H1 (cell line): Measurements from ENCODE around the gene KRT222. TPM values are rescaled to one million over a fixed set of nuclear protein-coding genes. Genes with fewer than 3 reads are reported as not detected.

Source experiments
- CTCF ChIA-PET: fragments of 300-600 bp; sonication (Branson Sonifier 250); formaldehyde crosslinking; loops from one replicate; lab custom pipeline; 2021; ENCODE audit not compliant: partially characterized antibody; lab: Charles Lee
- POLR2A ChIA-PET: fragments of 300-600 bp; sonication (Branson Sonifier 250); formaldehyde crosslinking; loops from one replicate; lab custom pipeline; 2021; ENCODE audit warnings: inconsistent platforms; ENCODE audit not compliant: partially characterized antibody; lab: Charles Lee
- DNase-seq, 2 experiments: peaks; one replicate each; pipeline versions ENCODE4 v3.0.0 to v3.0.0-alpha.2; 2010 to 2022; ENCODE audit warnings: low spot score in 2 of 2, low read depth in 1 of 2, mixed read lengths in 1 of 2
- FAIRE-seq: peaks from 2 replicates; lab custom pipeline; 2011; peaks lifted over from hg19 to GRCh38; lab: Jason Lieb, UNC
- H2AFZ ChIP-seq: 2 replicates; pipeline ENCODE4 v1.8.1; 2012; ENCODE audit warnings: low read length, inconsistent platforms
- H2AK5ac ChIP-seq: 2 replicates; pipeline ENCODE4 v1.6.1; 2013; ENCODE audit warnings: low read depth, low read length
- H2BK120ac ChIP-seq: replicated peaks from 2 replicates; pipeline ENCODE3; 2013; ENCODE audit warnings: low read depth, low read length, inconsistent platforms
- H2BK12ac ChIP-seq: 2 replicates; pipeline ENCODE4 v1.6.1; 2013; ENCODE audit warnings: low read depth, low read length
- H2BK15ac ChIP-seq: 2 replicates; pipeline ENCODE4 v1.6.1; 2013; ENCODE audit warnings: low read length
- H2BK20ac ChIP-seq: 2 replicates; pipeline ENCODE4 v1.6.1; 2013; ENCODE audit warnings: low read length
- H2BK5ac ChIP-seq: 2 replicates; pipeline ENCODE4 v1.6.1; 2013; ENCODE audit warnings: low read depth, low read length
- H3K14ac ChIP-seq: 2 replicates; pipeline ENCODE4 v1.6.1; 2013; ENCODE audit warnings: inconsistent platforms; ENCODE audit not compliant: insufficient read length
- H3K18ac ChIP-seq: 2 replicates; pipeline ENCODE4 v1.6.1; 2013; ENCODE audit warnings: low read length; ENCODE audit errors: extremely low read depth
- H3K23ac ChIP-seq: 2 replicates; pipeline ENCODE4 v1.6.1; 2013; ENCODE audit warnings: inconsistent platforms; ENCODE audit not compliant: insufficient read length
- H3K23me2 ChIP-seq: 2 replicates; pipeline ENCODE4 v1.6.1; 2013; ENCODE audit warnings: low read depth, low read length
- H3K27ac ChIP-seq: 2 replicates; pipeline ENCODE4 v1.6.1; 2011; ENCODE audit warnings: low read depth, low read length, inconsistent platforms
- H3K27me3 ChIP-seq, 4 experiments: replicated peaks in 1 of 4; 1 replicate in 1 of 4; 2 replicates in 3 of 4; pipeline versions ENCODE4 v1.6.1 to v1.8.1; 2011 to 2013; ENCODE audit warnings: low read length in 3 of 4, mild to moderate bottlenecking in 3 of 4, inconsistent platforms in 2 of 4, mixed read lengths in 2 of 4, moderate library complexity in 1 of 4; ENCODE audit not compliant: control insufficient read depth in 3 of 4, insufficient read depth in 3 of 4; ENCODE audit errors: extremely low read depth in 1 of 4
- H3K36me3 ChIP-seq, 4 experiments: 2 replicates each; pipeline versions ENCODE4 v1.6.1 to v1.8.1; 2011 to 2013; ENCODE audit warnings: mild to moderate bottlenecking in 4 of 4, low read length in 3 of 4, moderate library complexity in 2 of 4, control low read depth in 1 of 4, inconsistent platforms in 1 of 4; ENCODE audit not compliant: insufficient read depth in 4 of 4, control insufficient read depth in 2 of 4
- H3K4ac ChIP-seq: replicated peaks from 2 replicates; pipeline ENCODE3; 2013; ENCODE audit warnings: low read length, low read depth, mixed read lengths, inconsistent platforms; ENCODE audit not compliant: insufficient read length
- H3K4me1 ChIP-seq, 4 experiments: replicated peaks in 1 of 4; 1 replicate in 1 of 4; 2 replicates in 3 of 4; pipeline versions ENCODE4 v1.6.1 to v1.8.1; 2011 to 2013; ENCODE audit warnings: low read length in 3 of 4, inconsistent platforms in 2 of 4, mixed read lengths in 1 of 4; ENCODE audit not compliant: insufficient read depth in 4 of 4, control insufficient read depth in 3 of 4
- H3K4me2 ChIP-seq, 2 experiments: 2 replicates each; pipeline versions ENCODE4 v1.6.1 to v1.8.1; 2011 to 2013; ENCODE audit warnings: low read depth in 2 of 2, low read length in 2 of 2, control low read depth in 1 of 2, inconsistent platforms in 1 of 2, mild to moderate bottlenecking in 1 of 2; ENCODE audit not compliant: insufficient read depth in 1 of 2
- H3K4me3 ChIP-seq, 4 experiments: fragments of 200-600, 300-600 bp in 1 of 4; sonication (generic), shearing (Covaris generic), sonication (Bioruptor Twin) in 1 of 4; 2 replicates each; pipeline versions ENCODE4 v1.5.1 to v1.8.1; 2011 to 2016; ENCODE audit warnings: low read length in 4 of 4, low read depth in 3 of 4, control low read depth in 2 of 4, inconsistent platforms in 2 of 4, mild to moderate bottlenecking in 2 of 4, mixed read lengths in 1 of 4, moderate library complexity in 1 of 4; ENCODE audit not compliant: insufficient read depth in 2 of 4; ENCODE audit errors: extremely low read depth in 1 of 4
- H3K56ac ChIP-seq: replicated peaks from 2 replicates; pipeline ENCODE3; 2013; ENCODE audit warnings: low read depth, mild to moderate bottlenecking, mixed read lengths, low read length, inconsistent platforms; ENCODE audit not compliant: insufficient read length
- H3K79me1 ChIP-seq: 2 replicates; pipeline ENCODE4 v1.6.1; 2013; ENCODE audit warnings: low read depth, low read length, control low read depth
- H3K79me2 ChIP-seq, 2 experiments: 2 replicates each; pipeline versions ENCODE4 v1.6.1 to v1.8.1; 2012 to 2013; ENCODE audit warnings: low read length in 2 of 2, mild to moderate bottlenecking in 2 of 2, inconsistent platforms in 1 of 2; ENCODE audit not compliant: insufficient read depth in 2 of 2, control insufficient read depth in 1 of 2
- H3K9ac ChIP-seq, 4 experiments: replicated peaks in 1 of 4; 1 replicate in 1 of 4; 2 replicates in 3 of 4; pipeline versions ENCODE4 v1.6.1 to v1.8.1; 2011 to 2013; ENCODE audit warnings: low read depth in 3 of 4, low read length in 3 of 4, control low read depth in 2 of 4, mild to moderate bottlenecking in 2 of 4, moderate library complexity in 2 of 4, inconsistent platforms in 1 of 4; ENCODE audit errors: extremely low read depth in 1 of 4
- H3K9me3 ChIP-seq, 2 experiments: 2 replicates each; pipeline versions ENCODE4 v1.6.1 to v1.8.1; 2012 to 2013; ENCODE audit warnings: mild to moderate bottlenecking in 2 of 2, moderate library complexity in 2 of 2, control low read depth in 1 of 2, inconsistent platforms in 1 of 2, low read depth in 1 of 2, low read length in 1 of 2, mixed read lengths in 1 of 2; ENCODE audit not compliant: insufficient read depth in 2 of 2
- H4K20me1 ChIP-seq, 2 experiments: replicated peaks in 1 of 2; 2 replicates each; pipeline versions ENCODE3 to v1.8.1; 2011 to 2013; ENCODE audit warnings: inconsistent platforms in 2 of 2, low read length in 2 of 2, mild to moderate bottlenecking in 1 of 2; ENCODE audit not compliant: insufficient read depth in 2 of 2, control insufficient read depth in 1 of 2
- H4K5ac ChIP-seq: 2 replicates; pipeline ENCODE4 v1.6.1; 2013; ENCODE audit warnings: low read length, low read depth, mixed read lengths, inconsistent platforms; ENCODE audit not compliant: insufficient read length
- H4K8ac ChIP-seq: 2 replicates; pipeline ENCODE4 v1.8.0; 2013; ENCODE audit warnings: mild to moderate bottlenecking, moderate library complexity, low read length, inconsistent platforms; ENCODE audit not compliant: insufficient read depth; ENCODE audit errors: extremely low read depth
- H4K91ac ChIP-seq: replicated peaks from 2 replicates; pipeline ENCODE3; 2013; ENCODE audit warnings: low read length, mixed read lengths, inconsistent platforms; ENCODE audit not compliant: insufficient read length
- ATF3 ChIP-seq: IDR thresholded peaks from 2 replicates; pipeline ENCODE4 v1.6.1; 2011; ENCODE audit warnings: low read depth, mild to moderate bottlenecking, low read length; ENCODE audit not compliant: insufficient read depth
- BRCA1 ChIP-seq: IDR thresholded peaks from 2 replicates; pipeline ENCODE4 v1.6.1; 2012; ENCODE audit warnings: low read depth, low read length, improper control_type of control experiment
- CBX8 ChIP-seq: fragments of 300-800, 300-1000 bp; sonication (generic); IDR thresholded peaks from 2 replicates; pipeline ENCODE4 v1.7.1; 2016; ENCODE audit warnings: low read depth, low read length, borderline replicate concordance
- EGR1 ChIP-seq: IDR thresholded peaks from 2 replicates; pipeline ENCODE4 v1.6.1; 2011; ENCODE audit warnings: low read depth, low read length, borderline replicate concordance
- KDM1A ChIP-seq: fragments of 200-600, 300-600 bp; sonication (generic); IDR thresholded peaks from 2 replicates; pipeline ENCODE4 v1.7.1; 2016; ENCODE audit warnings: mild to moderate bottlenecking, low read length, borderline replicate concordance
- MAX ChIP-seq: IDR thresholded peaks from 2 replicates; pipeline ENCODE4 v1.6.1; 2012; ENCODE audit warnings: inconsistent platforms
- POLR2A ChIP-seq, 2 experiments: IDR thresholded peaks; 1 replicate in 1 of 2; 2 replicates in 1 of 2; pipeline ENCODE4 v1.6.1; 2011; ENCODE audit warnings: low read depth in 2 of 2, low read length in 2 of 2, mild to moderate bottlenecking in 2 of 2; ENCODE audit errors: control extremely low read depth in 1 of 2
- POLR2AphosphoS5 ChIP-seq: IDR thresholded peaks from 2 replicates; pipeline ENCODE4 v1.6.1; 2011; ENCODE audit warnings: low read depth, low read length
- SIRT6 ChIP-seq: IDR thresholded peaks from one replicate; pipeline ENCODE4 v1.7.1; 2012; ENCODE audit warnings: low read length, inconsistent platforms
- SP4 ChIP-seq: IDR thresholded peaks from 2 replicates; pipeline ENCODE4 v1.6.1; 2012; ENCODE audit warnings: low read length, inconsistent platforms
- ZNF274 ChIP-seq: IDR thresholded peaks from 2 replicates; pipeline ENCODE4 v1.7.0; 2012; ENCODE audit warnings: low read length, borderline replicate concordance; ENCODE audit errors: extremely low read depth
- WGBS, 2 experiments: shearing (Covaris generic) in 1 of 2; methylation state at CpG; one replicate each; pipeline versions ENCODE4 v1.1.6 to v1.1.7; 2013 to 2015; ENCODE audit warnings: low lambda C conversion rate in 2 of 2, mixed read lengths in 2 of 2, inconsistent platforms in 1 of 2, low coverage in 1 of 2, missing lambda C conversion rate in 1 of 2; ENCODE audit not compliant: insufficient replicate concordance in 2 of 2, insufficient coverage in 1 of 2, insufficient read length in 1 of 2; ENCODE audit errors: extremely low coverage in 1 of 2, missing lambda C conversion rate in 1 of 2; 5-methylcytosine and 5-hydroxymethylcytosine counted together
- polyA plus RNA-seq, 7 experiments: library from polyadenylated mRNA; depleted of rRNA in 3 of 7; stranded (reverse) in 5 of 7; unstranded in 2 of 7; fragments of >200 nt in 5 of 7; fragments of 200-250 nt in 2 of 7; gene quantifications; 1 replicate in 5 of 7; 2 replicates in 1 of 7; 4 replicates in 1 of 7; pipeline versions ENCODE4 v1.2.1 to v1.2.3, GENCODE V29; 2011 to 2013; ENCODE audit warnings: missing spikeins in 2 of 7, mixed read lengths in 2 of 7
- total RNA-seq: library from RNA; stranded (reverse); fragmentation: NEBNext Ultra II Directional; extraction: Animal tissue kit (Norgen Biotek cat#: 25700); gene quantifications from 2 replicates; pipeline ENCODE4 v1.2.1, GENCODE V29; 2021
- TF ChIP-seq, protein P1 (sequence below): IDR thresholded peaks from 2 replicates; pipeline ENCODE4 v1.6.1; 2012; ENCODE audit warnings: inconsistent platforms
- TF ChIP-seq, protein P2 (sequence below): IDR thresholded peaks from 2 replicates; pipeline ENCODE4 v1.6.1; 2011; ENCODE audit warnings: low read length, improper control_type of control experiment

The KRT222 gene
- total and polyA plus RNA-seq, 2 of the 8 experiments (the other 6 are each of a cell fraction or from before 2014, with no cell fraction given): 0.08 to 0.61 TPM

- DNase-seq (no peak), FAIRE-seq (no peak)
- Histone ChIP-seq H2AFZ (0 out of 2 replicates have a peak within 1 kb of the TSS, but pooled peaks have one; percentile 15), H2BK120ac (no peak within 1 kb of the TSS), H3K14ac (no peak within 1 kb of the TSS), H4K5ac (no peak within 1 kb of the TSS), H3K4me3 (no peak within 1 kb of the TSS), H3K56ac (no peak within 1 kb of the TSS), H2BK12ac (no peak within 1 kb of the TSS), H2BK15ac (no peak within 1 kb of the TSS), H3K27me3 (no peaks in the 10 kb centered on the region), H3K18ac (no peak within 1 kb of the TSS), H2BK20ac (no peak within 1 kb of the TSS), H3K4me2 (no peak within 1 kb of the TSS), H4K91ac (no peak within 1 kb of the TSS), H3K79me1 (no peaks in the 10 kb centered on the region), H2BK5ac (no peak within 1 kb of the TSS), H3K36me3 (no peaks in the 10 kb centered on the region), H3K23me2 (no peaks in the 10 kb centered on the region), H3K4ac (no peak within 1 kb of the TSS), H4K8ac (no peak within 1 kb of the TSS), H3K9ac (no peak within 1 kb of the TSS), H3K9me3 (no peaks in the 10 kb centered on the region), H3K27ac (no peak within 1 kb of the TSS), H3K23ac (no peak within 1 kb of the TSS), H3K4me1 (no peaks in the 10 kb centered on the region), H2AK5ac (no peak within 1 kb of the TSS), H4K20me1 (no peaks in the 10 kb centered on the region), H3K79me2 (no peaks in the 10 kb centered on the region)
- ChIA-PET POLR2A (interaction anchor here (0.6 kb wide), 1 partner anchor 11 kb away, joined by 3 read pairs; no protein-coding TSS in a partner anchor), CTCF (interaction anchor here (0.6 to 1.8 kb wide), 4 partner anchors 10 to 618 kb away, joined by 3 to 6 read pairs (median 4); no protein-coding TSS in a partner anchor)
- 94% methylated on average over 7 of the region's 7 CpGs; no CpG with 5 or more reads in 1 of the 2 experiments for WGBS, 2 experiments
- TF ChIP-seq ATF3 (no peak), SIRT6 (no peak), SP4 (no peak), MAX (no peak), ZNF274 (no peak), POLR2A (IDR thresholded peaks at IDR 0.05; ENCODE audit: control extremely low read depth in 1 of 2, low read depth in 2 of 2, low read length in 2 of 2) (no peak), KDM1A (no peak), EGR1 (no peak), POLR2AphosphoS5 (no peak), BRCA1 (no peak), CBX8 (no peak)
- TF ChIP-seq, protein P1, sequence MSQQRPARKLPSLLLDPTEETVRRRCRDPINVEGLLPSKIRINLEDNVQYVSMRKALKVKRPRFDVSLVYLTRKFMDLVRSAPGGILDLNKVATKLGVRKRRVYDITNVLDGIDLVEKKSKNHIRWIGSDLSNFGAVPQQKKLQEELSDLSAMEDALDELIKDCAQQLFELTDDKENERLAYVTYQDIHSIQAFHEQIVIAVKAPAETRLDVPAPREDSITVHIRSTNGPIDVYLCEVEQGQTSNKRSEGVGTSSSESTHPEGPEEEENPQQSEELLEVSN: no peak
- TF ChIP-seq, protein P2, sequence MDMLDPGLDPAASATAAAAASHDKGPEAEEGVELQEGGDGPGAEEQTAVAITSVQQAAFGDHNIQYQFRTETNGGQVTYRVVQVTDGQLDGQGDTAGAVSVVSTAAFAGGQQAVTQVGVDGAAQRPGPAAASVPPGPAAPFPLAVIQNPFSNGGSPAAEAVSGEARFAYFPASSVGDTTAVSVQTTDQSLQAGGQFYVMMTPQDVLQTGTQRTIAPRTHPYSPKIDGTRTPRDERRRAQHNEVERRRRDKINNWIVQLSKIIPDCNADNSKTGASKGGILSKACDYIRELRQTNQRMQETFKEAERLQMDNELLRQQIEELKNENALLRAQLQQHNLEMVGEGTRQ: no peak
These were observed 38.7 kb upstream of the KRT222 start, which contains the start of gene KRT24 for GRCh38 chr17:40703652-40704051. Gene KRT24, minus strand, starts transcription at chr17:40703752. Its CDS starts 59 bp downstream, at chr17:40703693.
